ENCODE measurements around the gene RADIL. TPM values are rescaled to one million over a fixed set of nuclear protein-coding genes. Genes with fewer than 3 reads are reported as not detected.

RADIL gene
- polyA plus RNA-seq, 1 donor, result 2.9 TPM

DNA sequence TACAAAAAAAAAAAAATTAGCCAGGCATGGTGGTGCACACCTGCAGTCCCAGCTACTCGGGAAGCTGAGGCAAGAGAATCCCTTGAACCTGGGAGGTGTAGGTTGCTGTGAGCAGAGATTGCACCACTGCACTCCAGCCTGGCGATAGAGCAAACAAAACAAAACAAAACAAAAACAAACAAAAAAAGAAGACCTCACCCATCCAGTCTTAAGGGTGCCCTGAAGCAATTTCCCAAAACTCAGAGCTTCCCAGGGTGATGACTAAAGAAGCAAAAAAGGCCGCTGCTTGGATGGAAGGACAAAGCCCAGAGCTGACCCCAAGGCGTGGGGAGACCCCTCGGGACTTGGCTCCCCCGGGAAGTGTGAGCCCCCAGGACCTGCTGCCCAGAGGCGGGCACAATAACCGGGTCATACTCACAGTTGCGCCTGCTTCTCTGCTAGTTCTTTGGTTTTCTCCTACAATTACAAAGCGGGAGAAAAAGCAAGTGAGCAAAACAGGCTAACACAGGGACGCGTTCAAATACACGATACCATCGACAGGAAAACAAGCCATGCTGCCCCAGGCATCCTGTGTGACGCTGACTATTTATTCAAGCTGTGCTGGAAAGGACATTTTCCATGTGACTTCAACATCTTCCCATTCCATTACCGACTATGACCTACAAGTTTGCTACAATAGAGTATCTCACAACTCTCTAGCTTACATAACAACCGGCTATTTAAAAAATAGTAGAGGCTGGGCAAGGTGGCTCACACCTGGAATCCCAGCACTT is 51.6 kb downstream of the RADIL start:
- DNase-seq (ENCODE audit: low read depth), result no peak

DNA sequence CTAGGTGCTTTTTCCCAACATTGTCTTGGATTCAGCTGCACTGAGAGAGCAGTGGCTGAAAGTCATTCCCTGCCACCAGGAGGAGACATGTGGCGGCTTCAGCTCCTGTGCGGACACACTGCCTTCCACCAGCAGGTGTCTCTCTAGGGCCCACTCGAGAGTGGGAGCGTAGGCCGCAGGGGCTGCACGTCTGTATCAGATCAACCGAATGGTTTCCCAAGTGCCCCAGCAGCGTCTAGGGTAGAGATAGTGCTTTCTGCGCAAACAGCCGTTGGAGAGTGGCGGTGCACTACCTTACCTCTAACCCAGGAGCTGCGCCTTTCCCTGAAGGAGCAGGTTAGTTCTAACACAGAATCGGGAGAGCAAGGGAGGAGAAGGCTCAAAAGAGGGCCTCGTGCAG is 53.3 kb downstream of the RADIL start:
- DNase-seq (ENCODE audit: low read depth), result no peak

DNA sequence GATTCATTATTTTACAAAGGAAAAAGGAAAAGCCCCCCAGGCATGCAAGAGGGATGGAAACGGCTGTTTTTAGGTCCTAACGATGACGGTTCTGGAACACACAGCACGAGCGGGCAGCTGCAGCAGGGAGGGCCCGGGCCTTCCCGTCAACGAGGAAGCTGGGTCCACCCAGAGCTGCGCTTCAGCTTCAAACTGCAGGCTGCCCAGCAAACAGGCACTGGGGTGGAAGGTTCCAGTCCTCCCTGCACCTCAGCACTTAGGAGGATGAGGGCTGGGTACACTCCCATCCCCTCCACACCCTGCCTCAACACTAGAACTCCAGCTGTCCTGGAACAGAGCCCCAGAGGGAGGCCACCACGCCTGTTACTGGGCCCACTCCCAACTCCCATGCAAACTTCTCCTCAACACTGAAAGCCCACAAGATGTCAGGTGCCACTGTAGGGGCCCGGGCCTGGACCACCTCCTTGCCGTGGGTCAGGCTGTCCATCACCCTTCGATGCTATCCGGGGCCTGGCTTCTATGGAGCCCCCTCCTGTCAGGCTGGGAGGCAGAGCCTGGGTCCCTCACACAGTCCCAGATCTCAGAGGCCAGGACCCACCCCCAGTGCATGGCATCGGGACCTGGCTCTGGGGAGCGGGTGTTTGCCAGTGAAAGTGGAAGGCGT is 54.7 kb downstream of the RADIL start:
- no peak for DNase-seq (ENCODE audit: low read depth)

DNA sequence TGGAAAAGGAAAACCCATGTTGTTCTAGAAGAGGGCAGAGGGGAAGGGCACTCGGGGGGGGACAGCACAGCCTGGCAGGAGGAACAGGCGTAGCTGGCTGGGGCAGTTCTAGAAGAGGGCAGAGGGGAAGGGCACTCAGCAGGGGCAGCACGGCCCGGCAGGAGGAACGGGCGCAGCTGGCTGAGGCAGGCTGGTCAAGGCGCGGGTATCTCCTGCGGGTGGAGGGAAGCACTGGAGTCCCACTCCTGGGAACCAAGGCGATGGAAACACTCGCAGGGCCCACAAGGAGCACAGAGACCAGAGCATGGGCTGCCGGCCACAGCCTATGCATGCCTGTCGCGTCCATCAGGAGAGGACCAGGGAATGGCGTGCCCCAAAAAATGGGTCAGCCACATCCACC is 58.4 kb downstream of the RADIL start:
- no peak for DNase-seq (ENCODE audit: low read depth)

DNA sequence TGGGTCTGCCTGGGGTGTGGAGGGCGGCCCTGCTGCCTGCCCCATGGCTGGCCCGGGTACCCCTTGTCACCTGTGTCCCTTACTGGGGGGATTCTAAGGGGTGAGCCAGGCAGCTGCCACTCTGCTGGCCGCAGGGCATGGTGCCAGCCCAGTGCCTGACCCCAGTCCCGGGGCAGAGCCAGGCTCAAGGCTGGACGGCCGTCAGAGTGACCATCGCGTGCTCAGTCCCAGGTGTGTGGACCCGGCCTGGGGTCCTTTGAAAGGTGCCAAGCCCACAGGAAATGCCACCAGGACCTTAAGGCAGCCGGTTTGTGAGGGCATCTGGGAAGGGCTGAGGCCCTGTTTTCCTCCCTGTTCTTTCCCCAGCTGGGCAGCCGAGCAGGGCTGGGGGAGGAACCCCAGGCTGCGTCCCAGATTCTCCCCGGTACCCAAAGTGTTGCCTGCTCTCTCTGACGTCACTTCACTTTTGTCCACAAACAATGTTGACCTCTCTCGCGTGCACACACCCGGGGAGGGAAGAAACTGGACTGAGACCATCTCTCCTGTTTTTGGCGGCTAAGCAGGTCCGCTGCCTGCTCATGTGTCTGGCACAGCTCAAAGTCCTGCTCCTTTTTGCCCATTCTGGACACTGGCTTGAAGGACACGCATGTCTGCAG is 59.3 kb downstream of the RADIL start:
- no peak for DNase-seq (ENCODE audit: low read depth)

DNA sequence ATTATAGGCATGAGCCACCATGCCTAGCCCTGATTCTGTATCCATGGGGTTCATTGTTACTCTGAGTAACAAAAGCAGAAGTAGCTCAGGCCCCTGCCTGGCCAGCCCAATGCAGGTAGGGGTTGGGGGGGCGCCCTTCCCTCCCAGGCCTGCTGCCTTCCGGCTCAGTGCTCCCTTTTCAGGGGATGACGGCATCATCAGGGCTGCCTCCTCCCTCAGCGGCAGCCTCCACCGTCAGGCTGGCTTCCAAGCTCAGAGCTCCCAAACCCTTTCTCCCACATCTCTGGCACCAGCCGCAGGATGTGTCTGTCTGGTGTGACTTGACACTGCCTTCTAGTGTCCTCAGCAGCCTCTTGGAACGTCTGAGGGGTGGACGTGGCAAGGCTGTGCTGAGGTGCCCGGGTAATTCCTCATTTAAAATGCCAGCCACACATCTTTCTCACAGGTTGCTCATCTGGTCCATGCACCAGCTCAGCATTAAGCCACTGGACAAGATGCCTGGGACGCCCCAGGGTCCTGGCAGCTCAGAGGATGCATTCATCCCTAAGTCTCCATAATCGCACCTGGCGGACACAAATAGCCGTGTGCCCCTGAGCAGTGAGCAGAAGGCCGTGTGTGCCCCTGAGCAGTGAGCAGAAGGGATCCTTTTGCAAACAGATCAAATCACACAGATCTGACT is 59.9 kb downstream of the RADIL start:
- no peak for DNase-seq (ENCODE audit: low read depth)

DNA sequence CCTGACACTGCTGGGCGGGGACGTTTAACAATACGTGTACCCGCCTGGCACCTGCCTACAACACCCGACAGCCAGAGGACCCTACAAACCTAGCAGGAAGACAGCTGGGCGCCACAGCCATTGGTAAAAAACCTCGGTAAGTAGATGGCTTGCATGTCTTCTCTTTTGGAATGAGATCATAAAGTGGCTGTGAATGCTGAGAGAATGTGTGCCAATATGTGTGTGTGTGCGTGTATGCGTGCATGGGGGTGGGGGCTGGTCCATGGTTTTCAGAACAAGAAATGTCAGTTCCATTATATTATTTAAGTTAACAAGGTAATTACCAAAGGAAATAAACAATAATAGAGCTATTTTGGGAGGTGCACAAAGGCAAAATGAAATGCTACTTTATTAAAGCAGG is 60.8 kb downstream of the RADIL start:
- DNase-seq (ENCODE audit: low read depth), result no peak

DNA sequence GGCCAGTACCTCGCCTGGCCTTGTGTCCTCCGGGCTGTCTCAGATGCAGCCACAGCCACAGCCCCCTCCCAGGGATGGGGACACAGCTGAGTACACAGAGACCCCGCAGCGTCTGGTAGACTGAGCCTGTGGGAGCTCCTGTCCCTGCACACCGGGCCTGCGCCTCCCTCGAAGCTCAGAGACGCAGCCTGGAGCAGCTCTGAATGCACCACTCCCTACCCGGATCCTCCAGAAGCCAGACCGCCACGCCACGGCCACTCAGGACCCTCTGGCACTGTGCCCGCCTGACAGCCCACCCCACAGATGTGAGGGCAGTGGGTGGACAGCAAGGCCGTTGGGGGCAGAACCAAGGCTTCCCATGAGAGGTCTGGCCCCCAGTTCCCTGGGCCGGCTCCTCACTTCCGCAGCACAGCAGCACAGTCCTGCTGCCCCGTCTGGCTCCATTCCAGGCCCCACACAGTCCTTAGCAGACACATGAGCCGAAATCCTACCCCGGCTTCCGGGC is 62.5 kb downstream of the RADIL start:
- no peak for DNase-seq (ENCODE audit: low read depth)

DNA sequence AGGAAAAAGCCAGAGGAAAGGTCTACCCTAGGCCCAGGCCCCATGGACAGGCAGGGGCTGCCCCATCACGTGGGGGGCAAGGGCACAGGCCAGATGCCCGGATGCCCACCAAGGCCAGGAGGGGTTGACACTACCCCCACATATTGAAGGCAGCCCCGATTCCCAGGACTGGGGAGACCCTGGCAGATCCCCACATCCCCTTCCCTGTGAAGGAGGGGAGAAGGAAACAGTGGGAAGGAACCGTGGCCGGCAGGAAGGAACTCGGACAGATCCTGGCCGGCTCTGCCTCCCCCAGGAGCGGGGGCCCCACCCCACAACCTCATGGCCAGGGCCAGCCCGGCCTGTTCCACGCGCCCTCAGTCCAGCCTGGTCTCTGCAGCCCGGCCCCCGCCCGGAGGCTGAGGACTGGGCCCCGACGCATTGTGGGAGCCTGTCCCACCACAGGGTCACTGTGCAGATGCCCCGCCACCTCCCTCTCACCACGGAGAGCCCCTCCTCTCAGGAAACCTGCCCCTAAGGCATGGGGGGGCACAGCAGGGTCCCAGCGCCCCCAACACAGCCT is 63.0 kb downstream of the RADIL start:
- no peak for DNase-seq (ENCODE audit: low read depth)

DNA sequence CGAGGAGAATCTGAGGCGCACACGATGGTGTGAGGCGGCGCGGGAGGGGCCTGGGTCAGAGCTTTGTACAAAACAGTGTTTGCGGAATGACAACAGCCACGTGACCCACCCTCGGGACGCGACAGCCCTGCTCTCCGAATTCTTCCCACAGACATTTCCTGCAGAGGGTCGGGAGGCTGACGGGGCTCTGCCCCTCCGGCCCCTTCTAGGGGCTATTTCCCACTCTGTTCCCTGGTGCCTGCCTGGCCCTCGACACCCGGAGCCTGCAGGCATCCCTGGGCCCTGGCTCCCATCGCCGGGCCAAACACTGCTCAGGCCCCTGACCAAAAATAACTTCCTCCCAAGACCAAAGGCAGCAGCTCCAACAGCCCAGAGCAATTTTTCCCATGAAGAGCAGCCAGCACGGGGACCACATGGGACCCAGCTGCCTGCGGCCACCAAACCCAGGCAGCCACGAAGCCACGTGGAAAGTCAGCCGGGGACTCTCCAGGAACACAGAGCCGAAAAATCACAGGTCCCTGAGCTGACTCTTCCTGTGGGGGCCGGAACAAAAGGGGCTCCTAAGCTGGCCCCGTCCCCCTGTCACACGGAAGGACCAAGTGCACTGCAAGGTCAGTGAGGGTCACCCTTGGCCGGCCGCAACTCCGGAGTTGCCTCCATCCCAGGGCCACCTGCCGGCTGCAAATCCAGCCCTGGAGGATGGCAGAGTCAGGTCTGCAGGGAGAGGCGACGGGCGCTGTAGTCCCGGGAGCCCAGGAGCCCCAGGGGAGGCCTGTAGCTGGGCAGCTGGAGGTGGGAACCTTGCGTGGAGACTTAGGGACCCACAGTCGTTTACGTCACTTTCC is 63.7 kb downstream of the RADIL start:
- no peak for DNase-seq (ENCODE audit: low read depth)

DNA sequence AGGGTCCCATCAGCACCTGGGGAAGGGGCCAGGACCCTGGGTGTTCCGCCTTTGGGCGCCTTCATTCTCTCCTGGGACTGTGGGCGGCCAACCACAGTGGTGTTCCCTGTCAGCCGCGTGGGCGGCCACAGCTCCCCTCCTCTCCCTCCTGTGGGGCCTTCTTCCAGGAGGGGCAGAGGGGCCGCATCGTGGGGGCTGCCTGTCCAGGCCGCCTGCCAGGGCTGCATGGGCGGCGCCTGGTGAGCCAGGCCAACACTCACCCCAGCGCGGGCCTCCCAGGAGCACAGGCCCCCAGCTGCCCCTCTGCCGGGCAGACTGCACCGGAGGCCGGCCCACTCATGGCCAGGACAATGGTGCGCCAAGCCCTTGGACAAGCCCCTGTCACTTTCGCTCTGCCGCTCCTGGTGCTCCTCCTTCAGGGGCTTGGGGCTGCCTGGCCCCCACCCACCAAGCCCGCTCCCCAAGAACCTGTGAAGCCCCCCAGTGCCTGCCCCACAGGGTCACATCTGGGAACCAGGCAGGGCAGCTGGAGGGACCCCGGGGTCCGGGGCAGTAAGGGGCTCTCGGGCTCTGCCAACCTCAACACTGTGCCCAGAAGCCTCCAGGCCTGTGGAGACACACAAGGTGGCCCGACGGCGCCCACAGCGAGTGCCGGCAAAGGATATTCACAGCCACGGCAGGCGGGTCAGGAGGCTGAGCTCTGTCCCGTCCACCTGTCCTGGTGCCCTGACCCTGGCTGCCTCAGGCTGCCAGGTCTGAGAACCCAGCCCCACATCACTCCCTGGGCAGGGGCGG is 65.3 kb downstream of the RADIL start:
- no peak for DNase-seq (ENCODE audit: low read depth)

DNA sequence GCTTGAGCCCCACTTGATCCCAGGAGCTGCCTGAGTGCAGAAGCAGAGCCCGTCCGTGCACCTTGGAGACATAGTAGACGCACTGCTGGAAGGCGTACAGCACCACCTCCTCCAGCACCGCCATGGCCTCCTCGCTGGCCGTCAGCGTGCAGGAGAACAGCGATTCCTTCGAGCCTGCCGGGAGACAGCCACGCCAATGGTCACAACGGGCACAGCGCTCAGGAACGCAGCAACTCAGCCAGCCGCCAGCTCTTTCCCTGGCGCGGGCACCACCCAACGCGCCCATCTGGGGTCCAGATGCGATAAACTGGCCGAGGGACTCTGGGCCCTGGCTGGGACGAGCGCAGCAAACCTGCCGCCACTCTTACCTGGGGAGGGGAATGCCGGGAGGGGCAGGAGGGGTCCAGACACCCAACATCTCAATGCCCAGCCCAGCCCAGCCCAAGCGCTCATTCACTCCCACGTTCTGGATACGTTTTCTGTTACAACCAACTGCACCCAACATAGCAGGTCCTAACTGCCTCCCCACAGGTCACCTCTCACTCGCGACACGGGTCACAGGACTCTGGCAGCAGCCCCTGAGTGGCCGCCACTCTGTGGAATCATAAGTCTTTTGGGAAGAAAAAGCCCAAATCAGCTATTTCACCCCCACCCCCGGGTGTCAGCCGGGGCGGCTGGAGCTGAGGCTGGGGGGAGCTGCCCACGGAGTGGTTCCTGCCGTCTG is 66.2 kb downstream of the RADIL start:
- DNase-seq (ENCODE audit: low read depth), result no peak

DNA sequence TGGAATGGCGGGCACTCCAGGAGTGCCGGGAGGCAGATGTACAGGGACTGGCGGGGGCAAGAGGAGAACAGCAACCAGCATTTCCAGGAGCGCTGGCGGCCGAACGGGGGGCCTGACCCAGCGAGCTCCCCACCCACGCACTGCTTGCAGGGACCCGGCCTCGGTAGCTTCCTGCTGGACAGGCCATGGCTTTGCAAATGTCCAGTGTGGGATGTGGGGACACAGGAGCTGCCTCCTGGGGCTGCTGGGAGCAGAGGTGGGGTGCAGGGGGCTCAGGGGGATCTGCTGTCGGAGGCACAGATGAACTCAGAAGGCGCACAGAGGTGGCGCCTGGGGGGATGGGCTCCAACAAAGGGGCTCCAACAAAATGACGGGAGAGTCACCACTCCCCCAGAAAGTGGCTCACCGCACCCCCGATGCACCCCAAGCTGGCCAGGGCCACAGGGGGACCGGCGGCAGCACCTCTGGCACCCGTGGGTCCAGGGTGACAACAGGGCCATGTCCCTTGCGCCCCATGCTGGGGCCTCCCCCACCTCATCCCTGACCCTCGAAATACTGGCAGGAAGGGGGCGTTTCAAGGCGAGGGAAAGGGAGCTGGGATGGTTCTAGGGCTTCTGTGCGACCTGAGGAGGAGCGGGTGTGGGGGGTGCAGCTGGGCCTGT is 67.0 kb downstream of the RADIL start:
- no peak for DNase-seq (ENCODE audit: low read depth)

DNA sequence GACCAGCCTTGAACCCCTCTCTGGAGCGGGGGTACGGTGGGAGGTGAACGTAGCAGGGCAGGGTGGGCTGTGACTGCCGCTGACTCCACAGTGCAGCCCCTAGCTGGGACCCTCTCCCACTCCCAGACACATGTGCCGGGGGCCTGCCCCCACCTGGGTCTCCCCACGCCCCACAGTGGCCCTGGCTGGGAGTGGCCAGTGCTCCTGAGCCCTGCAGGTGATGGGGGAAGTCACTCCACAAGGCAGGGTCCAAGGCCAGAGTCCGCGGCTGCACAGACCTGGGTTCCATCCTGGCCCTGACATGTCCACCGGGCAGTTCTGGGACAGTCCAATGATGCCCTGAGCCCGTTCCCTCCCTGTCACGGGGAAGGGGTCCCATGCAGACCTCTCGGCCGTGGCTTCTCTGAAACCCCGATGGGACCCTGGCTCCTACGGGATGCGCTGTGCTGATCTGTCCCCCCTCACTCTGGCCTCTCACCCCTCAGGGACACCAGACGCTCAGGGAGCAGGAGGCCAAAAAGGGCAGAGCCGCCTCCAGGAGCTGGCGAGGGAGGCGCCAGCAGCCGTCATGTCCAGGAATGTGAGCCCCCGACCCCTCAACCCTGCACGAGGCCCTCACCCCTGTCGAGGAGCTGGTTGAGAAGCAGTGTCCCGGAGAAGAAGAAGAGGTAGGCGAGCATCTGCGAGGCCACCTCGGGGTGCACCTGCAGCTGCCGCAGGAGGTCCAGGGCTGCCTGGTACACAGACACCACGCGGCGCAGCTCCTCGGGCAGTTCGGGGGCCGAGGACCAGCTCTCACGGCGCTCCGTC is 67.7 kb downstream of the RADIL start:
- no peak for DNase-seq (ENCODE audit: low read depth)

DNA sequence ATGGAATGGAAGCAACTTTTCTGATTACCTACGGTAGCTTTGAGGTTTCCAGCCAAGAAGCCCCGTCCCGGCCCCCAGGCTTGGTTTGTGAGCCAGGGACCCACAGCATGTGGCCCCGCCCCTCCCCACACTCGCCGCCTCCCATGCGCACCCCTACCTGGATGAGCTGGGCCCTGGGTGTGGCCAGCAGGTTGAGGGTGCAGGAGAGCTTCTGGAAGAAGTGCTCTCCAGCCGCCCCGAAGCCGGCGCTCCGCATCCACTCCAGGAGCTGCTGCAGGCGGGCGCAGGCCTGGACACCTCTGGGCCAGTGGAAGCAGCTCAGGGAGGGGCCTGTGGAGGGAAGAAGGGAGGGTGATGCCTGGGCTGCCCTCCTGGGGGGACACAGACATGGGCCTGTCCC is 68.4 kb downstream of the RADIL start:
- no peak for DNase-seq (ENCODE audit: low read depth)

DNA sequence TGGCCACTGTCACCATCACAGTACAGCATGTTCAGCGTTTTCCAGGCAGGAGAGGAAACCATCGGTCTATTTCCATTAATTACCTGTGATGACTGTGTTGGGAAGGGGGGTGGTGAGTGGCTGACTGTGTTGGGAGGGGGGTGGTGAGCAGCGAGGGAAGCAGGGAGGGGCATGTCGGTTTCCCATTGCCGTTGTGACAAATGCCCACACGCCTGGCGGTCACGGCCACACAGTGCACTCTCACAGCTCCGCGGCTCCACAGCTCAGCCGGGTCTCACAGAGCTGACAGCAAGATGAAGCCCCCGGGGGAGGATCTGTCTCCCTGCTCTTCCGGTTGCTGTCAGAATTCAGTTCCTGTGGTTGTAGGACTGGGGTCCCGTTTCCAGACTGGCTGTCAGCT is 69.1 kb downstream of the RADIL start:
- no peak for DNase-seq (ENCODE audit: low read depth)

DNA sequence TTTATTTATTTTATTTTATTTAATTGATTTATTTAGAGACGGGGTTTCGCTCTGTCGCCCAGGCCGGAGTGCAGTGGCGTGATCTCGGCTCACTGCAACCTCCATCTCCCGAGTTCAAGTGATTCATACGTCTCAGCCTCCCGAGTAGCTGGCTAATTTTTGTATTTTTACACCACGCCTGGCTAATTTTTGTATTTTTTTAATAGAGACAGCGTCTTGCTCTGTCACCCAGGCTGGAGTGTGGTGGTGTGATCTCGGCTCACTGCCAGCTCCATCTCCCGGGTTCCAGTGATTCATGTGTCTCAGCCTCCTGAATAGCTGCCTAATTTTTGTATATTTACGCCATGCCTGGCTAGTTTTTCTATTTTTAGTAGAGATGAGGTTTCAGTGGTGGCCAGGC is 73.8 kb downstream of the RADIL start:
- DNase-seq (ENCODE audit: low read depth), result no peak

DNA sequence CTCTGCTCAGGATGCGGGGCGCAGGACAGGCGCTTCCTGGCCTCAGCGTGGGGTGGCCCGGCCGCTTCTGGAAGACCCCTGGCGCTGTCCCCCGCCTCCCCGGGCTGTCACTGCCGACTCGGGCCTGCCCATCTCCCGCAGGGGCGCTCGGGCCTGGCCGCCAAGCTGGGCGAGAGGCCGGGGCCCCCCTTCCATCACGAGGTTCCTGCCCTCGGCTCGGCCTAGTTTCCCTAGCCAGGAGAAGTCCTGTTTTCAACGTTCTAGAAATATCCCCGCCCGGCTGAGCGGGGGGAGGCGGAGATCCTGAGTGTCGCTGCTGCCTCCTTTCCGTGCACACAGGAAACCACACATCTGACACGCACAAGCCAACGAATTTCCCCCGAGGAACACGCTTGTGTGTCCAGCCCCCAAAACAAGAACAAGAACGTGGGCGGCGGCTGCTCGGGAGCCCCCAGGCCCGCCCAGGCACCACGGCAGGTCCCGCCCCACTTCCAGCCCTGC is 74.4 kb downstream of the RADIL start:
- no peak for DNase-seq (ENCODE audit: low read depth)

All from forelimb muscle (tissue), 1 donor.